NT2/D1 (cell line): ENCODE measurements around the gene STX19.

Source experiments
- SUZ12 ChIP-seq: IDR thresholded peaks from 2 replicates; pipeline ENCODE4 v1.6.1; 2011; ENCODE audit not compliant: insufficient read length, insufficient read depth; ENCODE audit errors: extremely low read depth
- YY1 ChIP-seq: IDR thresholded peaks from 2 replicates; pipeline ENCODE4 v1.6.1; 2011; ENCODE audit not compliant: insufficient read length, insufficient read depth
- ZNF274 ChIP-seq: IDR thresholded peaks from 2 replicates; pipeline ENCODE4 v1.6.1; 2011; ENCODE audit warnings: mild to moderate bottlenecking, low read depth, low read length

DNA sequence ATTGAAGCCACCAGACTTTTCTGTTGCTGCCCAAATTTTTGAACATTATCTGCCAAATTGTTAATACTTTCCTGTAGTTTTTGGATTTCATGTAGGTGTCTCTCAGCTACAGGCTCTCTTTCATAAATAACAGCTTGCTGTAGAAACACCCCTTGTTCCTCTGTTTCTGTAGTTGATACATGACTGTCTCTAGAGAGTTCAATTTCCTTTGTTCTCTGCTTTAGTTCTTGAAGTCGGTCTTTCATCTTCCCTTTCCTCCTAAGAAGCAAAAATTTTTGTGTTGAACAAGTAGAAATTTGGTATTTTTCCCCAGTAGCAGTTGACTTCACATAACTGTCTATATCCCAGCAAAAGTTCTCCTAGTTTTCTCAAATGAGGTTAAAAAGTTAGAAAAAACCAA is 13.4 kb downstream of the STX19 start:
- TF ChIP-seq ZNF274 (no peak), YY1 (no peak), SUZ12 (no peak)
